ENCODE results near the gene GFRA4. TPM values are rescaled to one million over a fixed set of nuclear protein-coding genes. Genes with fewer than 3 reads are reported as not detected.

GFRA4 gene
- total and polyA plus RNA-seq, 5 donors: not detected

GRCh38 chr20:3652221-3652620, 11.0 kb downstream of the GFRA4 start:
- H3K4me1 ChIP-seq (ENCODE audit: control insufficient read depth, insufficient read depth, low read length): no peaks in the 10 kb centered on the region
- no peaks in the 10 kb centered on the region for H3K9me3 ChIP-seq (ENCODE audit: control insufficient read depth, low read length)
- 92% methylated on average over 9 of the region's 9 CpGs for WGBS
- DNase-seq (no peak), ATAC-seq (no peak)
- no peaks in the 10 kb centered on the region for H3K27me3 ChIP-seq (ENCODE audit: control insufficient read depth, insufficient read depth)
- no peak overlapping the region for H3K27ac ChIP-seq (ENCODE audit: low read length)
- intact Hi-C loops (cut with DNase I): no loop called here
- H3K4me3 ChIP-seq (ENCODE audit: low read length): no peak overlapping the region

- WGBS: 83% methylated on average over 9 of the region's 9 CpGs
- H3K4me1 ChIP-seq (ENCODE audit: control insufficient read depth, insufficient read depth, low read length): no peaks in the 10 kb centered on the region
- no peaks in the 10 kb centered on the region for H3K9me3 ChIP-seq (ENCODE audit: control insufficient read depth, low read length)
- no peak overlapping the region for H3K4me3 ChIP-seq (ENCODE audit: low read length)
- no peak for DNase-seq
- intact Hi-C loops (cut with DNase I): no loop called here
- H3K27me3 ChIP-seq (ENCODE audit: control insufficient read depth, insufficient read depth): no peaks in the 10 kb centered on the region
- no peak overlapping the region for H3K27ac ChIP-seq (ENCODE audit: low read length)
- ATAC-seq: peak in 1 of 2 donors; percentile 26
Measured at GRCh38 chr20:3651204-3651962, 11.8 kb downstream of the GFRA4 start.

- ATAC-seq (no peak), DNase-seq (no peak)
- Histone ChIP-seq H3K9me3 (ENCODE audit: control insufficient read depth, low read length) (no peaks in the 10 kb centered on the region), H3K4me1 (ENCODE audit: control insufficient read depth, insufficient read depth, low read length) (no peaks in the 10 kb centered on the region), H3K4me3 (ENCODE audit: low read length) (no peak overlapping the region), H3K27ac (ENCODE audit: low read length) (no peak overlapping the region), H3K27me3 (ENCODE audit: control insufficient read depth, insufficient read depth) (no peaks in the 10 kb centered on the region)
- WGBS: 92% methylated on average over 9 of the region's 9 CpGs
- intact Hi-C loops (cut with DNase I): no loop called here
Measured at GRCh38 chr20:3648951-3649350, 14.2 kb downstream of the GFRA4 start.

GRCh38 chr20:3647473-3647872, 15.7 kb downstream of the GFRA4 start:
- DNase-seq: no peak
- Histone ChIP-seq H3K9me3 (ENCODE audit: control insufficient read depth, low read length) (no peaks in the 10 kb centered on the region), H3K27me3 (ENCODE audit: control insufficient read depth, insufficient read depth) (no peaks in the 10 kb centered on the region), H3K4me1 (ENCODE audit: control insufficient read depth, insufficient read depth, low read length) (no peaks in the 10 kb centered on the region), H3K27ac (ENCODE audit: low read length) (no peak overlapping the region), H3K4me3 (ENCODE audit: low read length) (no peak overlapping the region)
- ATAC-seq: no peak
- intact Hi-C loops (cut with DNase I): no loop called here

GRCh38 chr20:3646651-3647050, 16.5 kb downstream of the GFRA4 start:
- intact Hi-C loops (cut with DNase I): no loop called here
- no peak overlapping the region for H3K27ac ChIP-seq (ENCODE audit: low read length)
- WGBS: 88% methylated on average over 13 of the region's 13 CpGs
- H3K27me3 ChIP-seq (ENCODE audit: control insufficient read depth, insufficient read depth): no peaks in the 10 kb centered on the region
- no peak for ATAC-seq
- H3K9me3 ChIP-seq (ENCODE audit: control insufficient read depth, low read length): no peaks in the 10 kb centered on the region
- H3K4me1 ChIP-seq (ENCODE audit: control insufficient read depth, insufficient read depth, low read length): no peaks in the 10 kb centered on the region
- DNase-seq: no peak
- no peak overlapping the region for H3K4me3 ChIP-seq (ENCODE audit: low read length)

GRCh38 chr20:3646067-3646440, 17.1 kb downstream of the GFRA4 start:
- DNase-seq (no peak), ATAC-seq (no peak)
- H3K27me3 ChIP-seq (ENCODE audit: control insufficient read depth, insufficient read depth): no peaks in the 10 kb centered on the region
- 90% methylated on average over 5 of the region's 5 CpGs for WGBS
- H3K4me1 ChIP-seq (ENCODE audit: control insufficient read depth, insufficient read depth, low read length): no peaks in the 10 kb centered on the region
- no peaks in the 10 kb centered on the region for H3K9me3 ChIP-seq (ENCODE audit: control insufficient read depth, low read length)
- H3K27ac ChIP-seq (ENCODE audit: low read length): no peak overlapping the region
- no peak overlapping the region for H3K4me3 ChIP-seq (ENCODE audit: low read length)
- intact Hi-C loops (cut with DNase I): no loop called here

GRCh38 chr20:3645309-3646066, 17.7 kb downstream of the GFRA4 start:
- ATAC-seq (no peak), DNase-seq (no peak)
- H3K4me1 ChIP-seq (ENCODE audit: control insufficient read depth, insufficient read depth, low read length): no peaks in the 10 kb centered on the region
- H3K27ac ChIP-seq (ENCODE audit: low read length): no peak overlapping the region
- H3K9me3 ChIP-seq (ENCODE audit: control insufficient read depth, low read length): no peaks in the 10 kb centered on the region
- no peaks in the 10 kb centered on the region for H3K27me3 ChIP-seq (ENCODE audit: control insufficient read depth, insufficient read depth)
- H3K4me3 ChIP-seq (ENCODE audit: low read length): no peak overlapping the region
- 93% methylated on average over 20 of the region's 20 CpGs for WGBS
- intact Hi-C loops (cut with DNase I): no loop called here

GRCh38 chr20:3640259-3640658, 22.9 kb downstream of the GFRA4 start:
- 82% methylated on average over 3 of the region's 3 CpGs for WGBS
- intact Hi-C loops (cut with DNase I): no loop called here
- Histone ChIP-seq H3K9me3 (ENCODE audit: control insufficient read depth, low read length) (no peaks in the 10 kb centered on the region), H3K4me3 (ENCODE audit: low read length) (no peak overlapping the region), H3K27ac (ENCODE audit: low read length) (no peak overlapping the region), H3K4me1 (ENCODE audit: control insufficient read depth, insufficient read depth, low read length) (no peaks in the 10 kb centered on the region), H3K27me3 (ENCODE audit: control insufficient read depth, insufficient read depth) (no peaks in the 10 kb centered on the region)
- DNase-seq (no peak), ATAC-seq (no peak)

- ATAC-seq: no peak
- 99% methylated on average over 1 of the region's 1 CpG for WGBS
- intact Hi-C loops (cut with DNase I): no loop called here
Measured at GRCh38 chr20:3635346-3635745, 27.9 kb downstream of the GFRA4 start.

GRCh38 chr20:3633913-3634478, 29.2 kb downstream of the GFRA4 start:
- no peaks in the 10 kb centered on the region for H3K4me1 ChIP-seq (ENCODE audit: control insufficient read depth, insufficient read depth, low read length)
- ATAC-seq: no peak
- H3K27ac ChIP-seq (ENCODE audit: low read length): no peak overlapping the region
- H3K27me3 ChIP-seq (ENCODE audit: control insufficient read depth, insufficient read depth): no peaks in the 10 kb centered on the region
- no peaks in the 10 kb centered on the region for H3K9me3 ChIP-seq (ENCODE audit: control insufficient read depth, low read length)
- H3K4me3 ChIP-seq (ENCODE audit: low read length): no peak overlapping the region
- DNase-seq: no peak
- 76% methylated on average over 6 of the region's 6 CpGs for WGBS
- intact Hi-C loops (cut with DNase I): no loop called here

More at GRCh38 chr20:3635346-3635745, 27.9 kb downstream of the GFRA4 start:
- H3K4me3 ChIP-seq (ENCODE audit: low read length): no peak overlapping the region
- H3K27ac ChIP-seq (ENCODE audit: low read length): no peak overlapping the region
- no peak for DNase-seq
- H3K9me3 ChIP-seq (ENCODE audit: control insufficient read depth, low read length): no peaks in the 10 kb centered on the region
- H3K4me1 ChIP-seq (ENCODE audit: control insufficient read depth, insufficient read depth, low read length): no peaks in the 10 kb centered on the region
- no peaks in the 10 kb centered on the region for H3K27me3 ChIP-seq (ENCODE audit: control insufficient read depth, insufficient read depth)

- no peaks in the 10 kb centered on the region for H3K9me3 ChIP-seq (ENCODE audit: control insufficient read depth, low read length)
- H3K4me1 ChIP-seq (ENCODE audit: control insufficient read depth, insufficient read depth, low read length): no peaks in the 10 kb centered on the region
- DNase-seq: no peak
- ATAC-seq: no peak
- intact Hi-C loops (cut with DNase I): no loop called here
- H3K4me3 ChIP-seq (ENCODE audit: low read length): no peak overlapping the region
- H3K27me3 ChIP-seq (ENCODE audit: control insufficient read depth, insufficient read depth): no peaks in the 10 kb centered on the region
- 94% methylated on average over 7 of the region's 7 CpGs for WGBS
- H3K27ac ChIP-seq (ENCODE audit: low read length): no peak overlapping the region
Measured at GRCh38 chr20:3632311-3633004, 30.7 kb downstream of the GFRA4 start.

All from right cardiac atrium (tissue), 5 donors.